Body of pancreas (tissue), 4 donors: Measurements from ENCODE around the gene PPTC7.

Experiments
- CTCF ChIP-seq, 7 experiments: fragments of 450-650 bp in 4 of 7; fragments of 200-600 bp in 3 of 7; sonication (generic) in 3 of 7; IDR thresholded peaks; one replicate each; pipeline ENCODE4 v1.5.1; 2016 to 2019; ENCODE audit warnings: antibody characterized with exemption in 7 of 7
- POLR2A ChIP-seq, 3 donors: fragments of 450-650 bp; IDR thresholded peaks; one replicate each; pipeline ENCODE4 v1.6.1; 2016; ENCODE audit warnings: antibody characterized with exemption in 3 of 3, mild to moderate bottlenecking in 2 of 3

GRCh38 chr12:110513842-110514241, 69.3 kb downstream of the PPTC7 start:
- TF ChIP-seq CTCF (IDR thresholded peaks at IDR 0.05) (no peak), POLR2A (IDR thresholded peaks at IDR 0.05) (no peak)
